ENCODE results near the gene MTA1. TPM values are rescaled to one million over a fixed set of nuclear protein-coding genes. Genes with fewer than 3 reads are reported as not detected.

Gene MTA1
- total RNA-seq, 1 donor from 2014 or later = 227 TPM

GRCh38 chr14:105427936-105428485, 8.4 kb downstream of the MTA1 start:
- H3K36me3 Mint-ChIP-seq (ENCODE audit: insufficient read depth) = peaks cover 34% of the 10 kb centered on the region
- H3K4me1 Mint-ChIP-seq (ENCODE audit: low read depth) = no peaks in the 10 kb centered on the region
- DNase-seq (ENCODE audit: low spot score, unreplicated experiment) = no peak
- H3K4me3 Mint-ChIP-seq (ENCODE audit: low read depth) = no peak overlapping the region
- no peak overlapping the region for H3K27ac Mint-ChIP-seq
- no peaks in the 10 kb centered on the region for H3K27me3 Mint-ChIP-seq
- peaks cover 10% of the 10 kb centered on the region for H3K9me3 Mint-ChIP-seq (ENCODE audit: low read depth)
- TF ChIP-seq CTCF (IDR thresholded peaks at IDR 0.05; ENCODE audit: unreplicated experiment) = no peak

- H3K27me3 Mint-ChIP-seq = no peaks in the 10 kb centered on the region
- no peak for DNase-seq (ENCODE audit: low spot score, unreplicated experiment)
- no peaks in the 10 kb centered on the region for H3K4me1 Mint-ChIP-seq (ENCODE audit: low read depth)
- H3K36me3 Mint-ChIP-seq (ENCODE audit: insufficient read depth) = peaks cover 37% of the 10 kb centered on the region
- no peak overlapping the region for H3K27ac Mint-ChIP-seq
- no peak overlapping the region for H3K4me3 Mint-ChIP-seq (ENCODE audit: low read depth)
- TF ChIP-seq CTCF (IDR thresholded peaks at IDR 0.05; ENCODE audit: unreplicated experiment) = no peak
- H3K9me3 Mint-ChIP-seq (ENCODE audit: low read depth) = peaks cover 12% of the 10 kb centered on the region
These were observed 10.4 kb downstream of the MTA1 start for GRCh38 chr14:105430042-105430441.

- Mint-ChIP-seq H3K27me3 (no peaks in the 10 kb centered on the region), H3K9me3 (ENCODE audit: low read depth) (peaks cover 15% of the 10 kb centered on the region), H3K36me3 (ENCODE audit: insufficient read depth) (peaks cover 40% of the 10 kb centered on the region), H3K4me3 (ENCODE audit: low read depth) (no peak overlapping the region), H3K27ac (no peak overlapping the region), H3K4me1 (ENCODE audit: low read depth) (no peaks in the 10 kb centered on the region)
- TF ChIP-seq CTCF (IDR thresholded peaks at IDR 0.05; ENCODE audit: unreplicated experiment) = no peak
- DNase-seq (ENCODE audit: low spot score, unreplicated experiment) = no peak
These were observed 10.9 kb downstream of the MTA1 start for GRCh38 chr14:105430565-105430964.

- Mint-ChIP-seq H3K4me1 (ENCODE audit: low read depth) (no peaks in the 10 kb centered on the region), H3K36me3 (ENCODE audit: insufficient read depth) (peaks cover 40% of the 10 kb centered on the region), H3K27ac (no peak overlapping the region), H3K27me3 (no peaks in the 10 kb centered on the region), H3K9me3 (ENCODE audit: low read depth) (peaks cover 16% of the 10 kb centered on the region), H3K4me3 (ENCODE audit: low read depth) (no peak overlapping the region)
- no peak for DNase-seq (ENCODE audit: low spot score, unreplicated experiment)
- no peak for TF ChIP-seq CTCF (IDR thresholded peaks at IDR 0.05; ENCODE audit: unreplicated experiment)
These were observed 11.6 kb downstream of the MTA1 start for GRCh38 chr14:105431256-105431655.

- Mint-ChIP-seq H3K27me3 (no peaks in the 10 kb centered on the region), H3K4me3 (ENCODE audit: low read depth) (no peak overlapping the region), H3K9me3 (ENCODE audit: low read depth) (peaks cover 9% of the 10 kb centered on the region), H3K36me3 (ENCODE audit: insufficient read depth) (peaks cover 28% of the 10 kb centered on the region), H3K27ac (no peak overlapping the region), H3K4me1 (ENCODE audit: low read depth) (no peaks in the 10 kb centered on the region)
- no peak for DNase-seq (ENCODE audit: low spot score, unreplicated experiment)
- TF ChIP-seq CTCF (IDR thresholded peaks at IDR 0.05; ENCODE audit: unreplicated experiment) = no peak
These were observed 13.0 kb downstream of the MTA1 start for GRCh38 chr14:105432657-105433056.

Data from progenitor cell of endocrine pancreas (in vitro differentiated cells).